ENCODE results near the gene RBM10.

The RBM10 gene

DNA sequence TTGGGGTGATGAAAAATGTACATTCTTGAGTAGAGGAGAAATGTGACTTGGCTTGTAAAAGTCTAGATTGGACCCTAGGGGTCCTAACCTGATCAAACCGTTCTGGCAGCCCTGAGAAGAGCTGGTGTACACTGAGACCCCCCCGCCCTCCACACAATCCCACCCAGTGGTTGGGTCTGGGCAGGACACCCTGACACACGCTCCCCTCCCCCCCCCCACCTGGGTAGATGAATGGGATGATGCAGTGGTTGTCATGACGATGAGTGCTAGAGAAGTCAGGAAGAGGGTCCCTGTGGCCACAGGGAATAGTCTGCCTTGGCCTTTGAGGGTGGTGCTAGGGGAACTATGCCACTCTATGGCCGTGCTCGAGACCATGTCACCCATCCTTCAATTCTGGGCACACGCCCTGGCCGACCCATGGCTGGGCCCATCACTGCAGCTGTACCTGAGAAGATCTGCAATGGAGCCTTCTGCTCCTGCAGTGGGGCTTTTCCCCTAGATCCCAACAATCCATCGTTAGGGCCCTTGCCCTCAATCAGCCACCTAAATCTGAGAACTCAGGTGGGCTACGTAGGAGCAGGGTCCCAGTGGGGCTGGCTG lies 77.8 kb downstream of the RBM10 start:
- no peak for DNase-seq

DNA sequence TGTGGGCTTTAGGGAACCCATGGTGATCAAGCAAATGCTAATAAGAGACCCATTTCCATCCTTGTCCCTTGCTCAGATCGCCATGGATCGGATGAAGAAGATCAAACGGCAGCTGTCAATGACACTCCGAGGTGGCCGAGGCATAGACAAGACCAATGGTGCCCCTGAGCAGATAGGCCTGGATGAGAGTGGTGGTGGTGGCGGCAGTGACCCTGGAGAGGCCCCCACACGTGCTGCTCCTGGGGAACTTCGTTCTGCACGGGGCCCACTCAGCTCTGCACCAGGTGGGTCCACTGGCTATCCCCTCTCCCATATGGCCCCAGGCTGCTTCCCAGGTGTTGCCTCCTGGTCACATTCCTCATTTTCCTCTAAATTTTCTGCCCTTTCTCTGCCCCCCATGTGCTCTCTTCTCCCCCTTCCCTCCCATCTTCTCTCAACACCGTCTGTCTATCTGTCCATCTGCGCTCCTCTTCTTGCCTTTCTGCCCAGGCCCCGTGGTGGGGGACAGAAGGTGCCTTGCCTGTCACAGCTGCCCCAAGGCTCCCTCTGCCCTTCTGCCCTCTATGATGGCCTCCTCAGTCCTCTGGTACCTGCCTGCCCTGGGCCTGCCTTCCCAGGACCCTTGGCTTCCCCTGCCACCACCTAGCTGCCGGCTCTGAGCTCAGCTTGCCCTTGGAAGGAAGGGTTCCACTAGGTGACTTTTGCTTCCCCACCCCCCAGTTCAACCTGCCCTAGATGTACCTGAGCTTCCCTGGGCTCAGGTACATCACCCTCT lies 78.6 kb downstream of the RBM10 start:
- DNase-seq: no peak

DNA sequence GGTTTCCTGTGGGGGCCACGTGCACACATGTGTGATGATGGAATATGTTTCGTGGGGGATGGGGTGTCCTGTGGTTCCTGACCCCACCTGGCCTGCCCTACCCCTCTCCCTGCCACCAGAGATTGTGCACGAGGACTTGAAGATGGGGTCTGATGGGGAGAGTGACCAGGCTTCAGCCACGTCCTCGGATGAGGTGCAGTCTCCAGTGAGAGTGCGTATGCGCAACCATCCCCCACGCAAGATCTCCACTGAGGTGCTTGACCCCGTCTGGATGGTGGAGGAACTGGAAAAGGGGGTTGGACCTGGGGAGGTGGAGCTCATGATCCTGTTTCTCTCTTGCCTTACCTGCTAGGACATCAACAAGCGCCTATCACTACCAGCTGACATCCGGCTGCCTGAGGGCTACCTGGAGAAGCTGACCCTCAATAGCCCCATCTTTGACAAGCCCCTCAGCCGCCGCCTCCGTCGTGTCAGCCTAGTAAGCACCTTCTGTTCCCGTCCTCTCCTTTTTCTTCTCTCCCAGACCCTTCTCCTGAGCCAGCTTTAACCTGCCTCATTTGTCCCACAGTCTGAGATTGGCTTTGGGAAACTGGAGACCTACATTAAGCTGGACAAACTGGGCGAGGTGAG lies 79.4 kb downstream of the RBM10 start:
- DNase-seq: no peak

DNA sequence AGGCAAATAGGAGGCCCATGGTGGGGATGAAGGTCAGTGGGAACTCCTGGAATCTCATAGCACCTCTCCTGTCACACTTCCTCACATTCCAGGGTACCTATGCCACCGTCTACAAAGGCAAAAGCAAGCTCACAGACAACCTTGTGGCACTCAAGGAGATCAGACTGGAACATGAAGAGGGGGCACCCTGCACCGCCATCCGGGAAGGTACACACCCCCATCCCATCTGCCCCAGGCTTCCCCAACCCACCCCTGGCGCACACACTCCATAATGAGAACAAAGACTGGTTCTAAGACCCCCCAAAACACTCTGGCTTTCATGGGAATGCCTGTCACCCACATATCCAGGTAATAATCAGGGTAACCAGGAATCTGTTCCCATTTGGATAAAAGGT lies 79.9 kb downstream of the RBM10 start:
- DNase-seq: no peak

GRCh38 chrX:47226071-47226470 lies 81.0 kb downstream of the RBM10 start:
- DNase-seq: no peak

DNA sequence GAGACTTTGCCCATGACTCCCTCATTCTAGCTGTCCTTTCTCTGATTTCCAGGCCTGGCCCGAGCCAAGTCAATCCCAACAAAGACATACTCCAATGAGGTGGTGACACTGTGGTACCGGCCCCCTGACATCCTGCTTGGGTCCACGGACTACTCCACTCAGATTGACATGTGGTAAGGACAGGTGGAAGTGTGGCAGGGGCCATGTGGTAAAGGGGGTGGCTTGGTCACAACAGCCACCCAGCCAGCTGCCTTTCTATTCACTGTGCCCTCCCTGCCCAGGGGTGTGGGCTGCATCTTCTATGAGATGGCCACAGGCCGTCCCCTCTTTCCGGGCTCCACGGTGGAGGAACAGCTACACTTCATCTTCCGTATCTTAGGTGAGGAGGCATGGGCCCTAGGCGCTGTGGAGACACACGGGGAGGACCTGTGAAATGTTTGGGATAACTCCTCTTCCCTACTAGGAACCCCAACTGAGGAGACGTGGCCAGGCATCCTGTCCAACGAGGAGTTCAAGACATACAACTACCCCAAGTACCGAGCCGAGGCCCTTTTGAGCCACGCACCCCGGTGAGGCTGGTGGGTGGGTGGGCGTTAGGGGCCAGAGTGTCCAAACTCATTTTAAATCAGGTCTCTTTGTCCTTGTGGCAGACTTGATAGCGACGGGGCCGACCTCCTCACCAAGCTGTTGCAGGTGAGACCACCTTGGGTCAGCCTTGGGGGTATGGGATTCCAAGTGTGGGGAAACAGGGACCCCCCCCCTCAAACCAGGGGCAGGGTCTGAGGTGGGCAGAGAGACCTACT lies 81.7 kb downstream of the RBM10 start:
- DNase-seq: no peak

DNA sequence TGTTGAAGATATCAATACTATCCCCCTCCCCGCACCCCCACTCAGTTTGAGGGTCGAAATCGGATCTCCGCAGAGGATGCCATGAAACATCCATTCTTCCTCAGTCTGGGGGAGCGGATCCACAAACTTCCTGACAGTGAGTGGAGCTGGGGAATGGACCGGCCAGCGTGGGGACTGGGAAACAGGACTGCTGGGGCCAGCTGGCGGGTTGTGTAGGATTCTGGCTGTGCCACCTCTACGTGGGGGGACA lies 82.2 kb downstream of the RBM10 start:
- no peak for DNase-seq

DNA sequence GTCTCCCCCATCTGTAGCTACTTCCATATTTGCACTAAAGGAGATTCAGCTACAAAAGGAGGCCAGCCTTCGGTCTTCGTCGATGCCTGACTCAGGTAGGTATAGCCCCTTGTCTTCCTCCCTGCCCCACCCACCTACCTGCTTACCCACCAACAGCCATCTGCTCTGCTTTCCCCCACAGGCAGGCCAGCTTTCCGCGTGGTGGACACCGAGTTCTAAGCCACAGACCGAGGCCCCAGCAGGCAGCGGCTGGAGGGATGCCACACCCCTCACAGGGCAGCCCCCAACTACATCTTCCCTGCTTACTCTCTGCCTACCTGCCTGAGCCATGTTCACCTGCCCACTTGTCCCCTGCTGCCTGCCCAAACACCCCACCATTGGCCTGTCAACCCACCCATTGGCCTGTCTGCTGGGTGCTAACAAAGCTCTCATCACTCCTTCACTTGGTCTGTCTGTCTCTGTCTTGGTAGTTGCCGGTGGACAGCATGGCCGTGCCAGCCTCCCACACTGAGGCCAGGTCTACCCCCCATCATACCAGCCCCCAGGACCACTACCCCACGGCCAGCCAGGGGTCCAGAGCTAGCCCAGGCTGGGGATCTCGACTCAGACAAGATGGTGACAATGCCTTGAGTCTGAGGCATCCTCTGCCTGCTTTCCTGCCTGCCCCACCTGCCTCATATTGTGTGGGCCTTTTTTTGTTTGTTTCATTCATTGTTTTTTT lies 83.7 kb downstream of the RBM10 start:
- DNase-seq: no peak

DNA sequence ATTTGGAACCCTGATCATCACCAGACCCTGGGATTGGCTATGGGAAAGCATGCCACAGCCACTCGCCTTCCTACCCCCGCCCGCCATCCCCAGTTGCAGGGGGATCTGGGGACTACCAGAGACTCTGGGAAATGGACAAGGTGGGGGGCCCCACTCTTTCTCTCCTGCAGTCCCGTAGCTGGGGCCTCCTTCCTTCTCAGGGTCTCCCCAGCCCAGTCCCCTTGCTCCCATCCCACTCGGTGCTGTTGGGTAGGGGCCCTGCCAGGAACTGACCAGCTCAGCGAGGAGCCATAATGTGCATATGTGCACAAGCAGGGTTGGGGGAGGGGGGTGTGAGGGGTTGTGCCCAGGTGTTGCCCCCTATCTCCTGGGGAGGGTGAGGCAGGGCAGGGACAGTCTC lies 84.4 kb downstream of the RBM10 start:
- no peak for DNase-seq

DNA sequence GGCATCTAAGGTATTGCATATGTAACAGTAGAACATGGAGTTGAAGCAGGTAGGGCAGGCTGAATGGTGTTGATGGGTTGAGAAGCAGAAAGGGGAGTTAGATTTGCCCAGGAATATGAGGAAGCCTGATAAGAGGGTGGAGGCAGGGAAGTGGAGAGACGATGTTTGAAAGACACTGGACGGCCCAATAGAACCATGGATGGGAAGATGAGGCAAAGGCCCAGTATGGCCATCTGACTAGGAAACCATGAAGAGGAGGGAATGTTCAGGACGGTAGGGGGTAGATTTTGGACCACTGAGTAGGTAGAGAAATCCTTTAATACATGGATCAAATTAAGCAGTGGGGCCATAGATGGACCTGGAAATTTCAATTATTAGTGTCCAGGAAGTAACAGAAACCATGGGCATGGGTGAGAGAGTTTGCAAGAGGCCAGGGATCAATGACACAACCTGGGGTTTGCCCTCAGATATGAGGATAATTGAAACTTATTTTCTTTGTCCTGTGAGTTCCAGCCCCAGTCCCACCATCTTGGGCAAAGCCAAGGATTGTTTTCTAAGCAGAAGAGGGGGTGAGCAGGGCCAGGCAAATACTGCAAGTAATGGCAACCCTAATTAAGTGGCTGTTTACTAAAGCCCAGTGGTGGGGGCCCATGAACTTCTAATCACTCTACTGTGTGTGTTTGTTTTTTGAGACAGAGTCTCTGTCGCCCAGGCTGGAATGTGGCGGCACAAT lies 85.3 kb downstream of the RBM10 start:
- DNase-seq: no peak

GRCh38 chrX:47231167-47231566 lies 86.1 kb downstream of the RBM10 start:
- DNase-seq: no peak

- DNase-seq: no peak
Observed at GRCh38 chrX:47232197-47232802, 87.3 kb downstream of the RBM10 start.

DNA sequence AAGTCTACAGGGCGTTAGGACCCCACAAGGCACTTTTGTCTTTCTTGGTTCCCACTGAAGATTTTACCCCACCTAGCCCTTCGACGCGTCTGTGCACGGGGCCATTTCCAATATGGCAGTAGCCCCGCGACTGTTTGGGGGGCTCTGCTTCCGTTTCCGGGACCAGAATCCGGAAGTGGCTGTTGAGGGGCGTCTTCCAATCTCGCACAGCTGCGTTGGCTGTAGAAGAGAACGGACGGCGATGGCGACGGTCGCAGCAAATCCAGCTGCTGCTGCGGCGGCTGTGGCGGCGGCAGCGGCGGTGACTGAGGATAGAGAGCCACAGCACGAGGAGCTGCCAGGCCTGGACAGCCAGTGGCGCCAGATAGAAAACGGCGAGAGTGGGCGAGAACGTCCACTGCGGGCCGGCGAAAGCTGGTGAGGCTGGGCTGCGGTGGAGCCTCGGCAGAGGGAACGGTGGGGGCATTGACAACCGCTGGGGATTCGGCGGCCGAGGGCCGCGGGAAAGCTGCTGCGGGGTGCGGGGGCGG lies 87.8 kb downstream of the RBM10 start, which contains the start of gene USP11:
TSS of gene USP11 (plus strand) at position 207 of the 530 bp plus-strand sequence. CDS start at position 242, 35 bp downstream.
- peak; percentile 52 for DNase-seq

- DNase-seq: peak; percentile 94
Observed at GRCh38 chrX:47233333-47234113, 88.5 kb downstream of the RBM10 start.

DNA sequence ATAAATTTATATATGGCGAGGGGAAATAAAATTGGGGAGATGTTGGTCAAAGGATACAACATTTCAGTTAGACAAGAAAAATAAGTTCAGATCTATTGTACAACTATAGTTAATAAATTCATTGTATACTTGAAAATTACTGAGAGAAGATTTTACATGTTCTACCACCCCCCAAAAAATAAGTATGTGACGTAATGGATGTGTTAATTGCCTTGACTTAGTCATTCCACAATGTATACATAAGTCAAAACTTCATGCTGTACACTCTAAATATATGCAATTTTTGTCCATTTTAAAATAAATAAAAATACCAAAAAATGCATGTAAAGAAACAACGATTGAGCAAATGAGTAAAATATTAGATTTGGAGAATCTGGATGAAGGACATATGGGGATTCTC lies 89.6 kb downstream of the RBM10 start:
- DNase-seq: no peak

DNA sequence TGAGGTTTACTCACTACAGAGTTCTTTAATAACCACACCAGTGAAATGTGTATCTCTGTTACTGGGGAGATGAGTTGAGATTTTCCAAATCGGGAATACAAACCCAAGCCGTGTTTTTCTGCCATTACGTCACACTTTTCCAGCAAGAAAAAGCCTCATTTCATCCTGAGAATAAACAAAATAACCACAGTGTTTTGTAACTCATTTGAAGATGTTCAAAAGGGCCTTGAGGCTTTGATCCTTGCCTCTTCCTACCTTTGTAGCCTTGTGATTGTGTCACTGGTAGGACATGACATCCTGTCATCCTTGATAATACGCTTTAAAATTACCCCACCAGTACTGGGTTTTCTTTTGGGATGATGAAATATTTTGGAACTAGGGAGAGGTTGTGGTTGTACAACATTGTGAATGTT lies 90.7 kb downstream of the RBM10 start:
- DNase-seq: no peak

Measured in NCI-H1694 treated with DMSO at 0.1 percent for 48 hours (cell line).